ENCODE measurements around the gene ARHGAP26. TPM values are rescaled to one million over a fixed set of nuclear protein-coding genes. Genes with fewer than 3 reads are reported as not detected.

Gene ARHGAP26
- total and polyA plus RNA-seq, 2 experiments from 2014 or later: 9.5 to 16.8 TPM

DNA sequence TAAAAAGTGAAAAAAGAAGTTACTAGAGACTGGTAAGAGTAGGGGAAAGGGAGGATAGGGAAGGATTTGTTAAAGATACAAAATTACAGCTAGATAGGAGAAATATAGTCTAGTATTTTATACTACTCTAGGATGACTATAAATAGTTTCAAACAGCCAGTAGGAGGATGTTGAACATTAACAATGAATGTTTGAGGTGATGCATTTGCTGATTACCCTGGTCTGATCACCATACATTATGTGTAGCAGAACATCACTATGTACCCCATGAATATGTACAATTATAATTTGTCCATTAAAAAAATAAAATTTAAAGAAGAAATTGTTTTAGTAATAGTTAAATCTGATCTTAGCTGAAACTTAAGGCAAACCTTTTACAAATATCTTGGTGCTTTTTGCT lies 302.6 kb downstream of the ARHGAP26 start:
- Mint-ChIP-seq H3K27me3 (ENCODE audit: insufficient read depth, low read depth, poor library complexity) (no peaks in the 10 kb centered on the region), H3K4me1 (peaks cover 6% of the 10 kb centered on the region), H3K9me3 (peaks cover 19% of the 10 kb centered on the region), H3K27ac (no peak overlapping the region), H3K4me3 (no peak overlapping the region), H3K36me3 (ENCODE audit: low read depth) (peaks cover 37% of the 10 kb centered on the region)
- no peak for TF ChIP-seq ETS1 (IDR thresholded peaks at IDR 0.05)
- Histone ChIP-seq H3K79me2 (replicated peaks; ENCODE audit: insufficient read depth) (no peaks in the 10 kb centered on the region), H4K20me1 (replicated peaks; ENCODE audit: insufficient read depth) (no peaks in the 10 kb centered on the region), H3K9me2 (ENCODE audit: insufficient read depth) (peaks cover 9% of the 10 kb centered on the region; the same call in 1 of the 2 replicates), H3K27ac (ENCODE audit: low read depth) (no peak overlapping the region), H2AFZ (no peak overlapping the region), H3K27me3 (ENCODE audit: insufficient read depth) (no peaks in the 10 kb centered on the region), H3K4me3 (no peak overlapping the region), H3K36me3 (ENCODE audit: insufficient read depth) (no peaks in the 10 kb centered on the region), H3K4me1 (ENCODE audit: insufficient read depth) (peaks cover 5% of the 10 kb centered on the region), H3F3A (replicated peaks; ENCODE audit: low read depth) (no peaks in the 10 kb centered on the region), H3K4me2 (no peak overlapping the region)
- no peak for ATAC-seq
- no peak for DNase-seq (ENCODE audit: low spot score)

DNA sequence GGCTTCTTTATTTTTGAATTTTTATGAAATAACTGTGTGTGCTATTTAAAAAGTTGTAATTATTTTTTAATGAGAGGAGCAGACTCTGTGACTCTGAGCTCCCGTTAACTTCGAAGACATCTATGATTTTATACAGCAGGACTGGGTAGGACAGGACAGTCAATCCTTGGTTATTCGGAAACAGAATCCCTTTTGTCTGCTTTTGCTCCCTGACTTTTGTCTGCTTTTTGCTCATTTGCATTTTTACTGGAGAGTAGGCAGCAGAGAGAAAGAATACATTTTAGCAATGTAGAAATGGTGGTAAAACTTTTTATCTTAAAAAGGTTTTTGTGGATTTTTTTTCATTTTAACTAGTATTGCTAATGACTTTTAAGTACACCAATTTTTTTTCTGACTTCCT lies 303.6 kb downstream of the ARHGAP26 start:
- Histone ChIP-seq H3K4me2 (no peak overlapping the region), H3K36me3 (ENCODE audit: insufficient read depth) (no peaks in the 10 kb centered on the region), H3K4me3 (no peak overlapping the region), H3K27ac (ENCODE audit: low read depth) (no peak overlapping the region), H4K20me1 (replicated peaks; ENCODE audit: insufficient read depth) (no peaks in the 10 kb centered on the region), H3K9me2 (ENCODE audit: insufficient read depth) (peaks cover 9% of the 10 kb centered on the region; the same call in 1 of the 2 replicates), H3F3A (replicated peaks; ENCODE audit: low read depth) (no peaks in the 10 kb centered on the region), H3K27me3 (ENCODE audit: insufficient read depth) (no peaks in the 10 kb centered on the region), H3K4me1 (ENCODE audit: insufficient read depth) (peaks cover 7% of the 10 kb centered on the region), H3K79me2 (replicated peaks; ENCODE audit: insufficient read depth) (no peaks in the 10 kb centered on the region), H2AFZ (no peak overlapping the region)
- Mint-ChIP-seq H3K9me3 (peaks cover 19% of the 10 kb centered on the region), H3K27ac (no peak overlapping the region), H3K27me3 (ENCODE audit: insufficient read depth, low read depth, poor library complexity) (no peaks in the 10 kb centered on the region), H3K4me1 (peaks cover 11% of the 10 kb centered on the region), H3K36me3 (ENCODE audit: low read depth) (peaks cover 31% of the 10 kb centered on the region), H3K4me3 (no peak overlapping the region)
- ATAC-seq (no peak), DNase-seq (ENCODE audit: low spot score) (no peak)
- TF ChIP-seq ZNF114 (CRISPR knock-in tag; IDR thresholded peaks at IDR 0.05) (no peak), ZNF462 (CRISPR knock-in tag; IDR thresholded peaks at IDR 0.05) (no peak), JUNB (IDR thresholded peaks at IDR 0.05; ENCODE audit: unreplicated experiment) (no peak), CTCF (conservative IDR thresholded peaks at IDR 0.05; ENCODE audit: low read depth in 2 of 2) (no peak), POLR2AphosphoS5 (IDR thresholded peaks at IDR 0.05; ENCODE audit: low read depth) (no peak), EZH2 (IDR thresholded peaks at IDR 0.05; ENCODE audit: low read depth, unreplicated experiment) (no peak), ZNF331 (CRISPR knock-in tag; IDR thresholded peaks at IDR 0.05; ENCODE audit: low read depth) (no peak), EZH2phosphoT487 (IDR thresholded peaks at IDR 0.05; ENCODE audit: unreplicated experiment) (no peak)
- TF ChIP-seq, protein P1, sequence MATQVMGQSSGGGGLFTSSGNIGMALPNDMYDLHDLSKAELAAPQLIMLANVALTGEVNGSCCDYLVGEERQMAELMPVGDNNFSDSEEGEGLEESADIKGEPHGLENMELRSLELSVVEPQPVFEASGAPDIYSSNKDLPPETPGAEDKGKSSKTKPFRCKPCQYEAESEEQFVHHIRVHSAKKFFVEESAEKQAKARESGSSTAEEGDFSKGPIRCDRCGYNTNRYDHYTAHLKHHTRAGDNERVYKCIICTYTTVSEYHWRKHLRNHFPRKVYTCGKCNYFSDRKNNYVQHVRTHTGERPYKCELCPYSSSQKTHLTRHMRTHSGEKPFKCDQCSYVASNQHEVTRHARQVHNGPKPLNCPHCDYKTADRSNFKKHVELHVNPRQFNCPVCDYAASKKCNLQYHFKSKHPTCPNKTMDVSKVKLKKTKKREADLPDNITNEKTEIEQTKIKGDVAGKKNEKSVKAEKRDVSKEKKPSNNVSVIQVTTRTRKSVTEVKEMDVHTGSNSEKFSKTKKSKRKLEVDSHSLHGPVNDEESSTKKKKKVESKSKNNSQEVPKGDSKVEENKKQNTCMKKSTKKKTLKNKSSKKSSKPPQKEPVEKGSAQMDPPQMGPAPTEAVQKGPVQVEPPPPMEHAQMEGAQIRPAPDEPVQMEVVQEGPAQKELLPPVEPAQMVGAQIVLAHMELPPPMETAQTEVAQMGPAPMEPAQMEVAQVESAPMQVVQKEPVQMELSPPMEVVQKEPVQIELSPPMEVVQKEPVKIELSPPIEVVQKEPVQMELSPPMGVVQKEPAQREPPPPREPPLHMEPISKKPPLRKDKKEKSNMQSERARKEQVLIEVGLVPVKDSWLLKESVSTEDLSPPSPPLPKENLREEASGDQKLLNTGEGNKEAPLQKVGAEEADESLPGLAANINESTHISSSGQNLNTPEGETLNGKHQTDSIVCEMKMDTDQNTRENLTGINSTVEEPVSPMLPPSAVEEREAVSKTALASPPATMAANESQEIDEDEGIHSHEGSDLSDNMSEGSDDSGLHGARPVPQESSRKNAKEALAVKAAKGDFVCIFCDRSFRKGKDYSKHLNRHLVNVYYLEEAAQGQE (IDR thresholded peaks at IDR 0.05; ENCODE audit: unreplicated experiment): no peak

Data from GM23338 (cell line).